GM21515 (cell line): ENCODE measurements around the gene BCO2.
A peak's percentile ranks its signal among the peaks of the same experiment; 100 is the strongest.

ENCODE experiments used
- ATAC-seq: cut with Tn5 transposase; IDR thresholded peaks from one replicate; pipeline ENCODE4 v1.9.1; 2021; ENCODE audit not compliant: unreplicated experiment

Gene BCO2

DNA sequence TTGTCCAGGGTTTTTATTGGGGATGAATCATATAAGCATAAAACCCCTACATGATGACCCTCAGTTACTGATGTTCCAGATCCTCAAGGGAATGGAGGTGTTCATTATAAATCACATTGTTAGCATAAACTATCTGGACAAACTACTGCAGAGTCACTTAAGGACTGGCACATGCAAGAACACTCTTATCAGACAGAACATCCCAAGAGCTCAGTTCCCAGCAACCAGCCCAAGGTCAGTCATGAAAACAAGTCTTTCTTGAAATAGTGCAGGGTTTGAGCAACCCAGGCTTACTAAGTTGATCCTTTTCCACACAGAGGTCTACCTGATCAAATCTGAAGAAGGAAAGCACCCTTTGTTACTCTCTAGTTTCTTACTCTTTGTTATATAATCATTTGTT, 37.4 kb downstream of the BCO2 start:
- no peak for ATAC-seq

DNA sequence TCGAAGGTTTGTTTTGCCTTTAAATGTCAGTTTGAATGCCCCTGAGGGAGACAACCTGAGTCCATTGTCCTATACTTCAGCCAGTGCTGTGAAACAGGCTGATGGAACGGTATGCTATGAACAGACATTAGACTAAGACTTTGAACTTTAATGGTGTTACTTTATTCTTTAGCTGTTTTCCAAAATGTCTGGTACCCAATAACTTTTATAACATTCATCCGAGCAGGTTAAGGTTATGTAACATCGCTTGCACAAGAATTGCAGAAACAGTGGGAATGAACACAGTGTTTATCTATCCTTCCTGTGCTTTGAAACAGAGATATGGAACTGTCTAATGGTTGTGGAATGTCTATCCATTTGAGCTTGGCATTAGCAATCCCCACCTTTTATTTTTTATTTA, 38.4 kb downstream of the BCO2 start:
- ATAC-seq, result no peak

DNA sequence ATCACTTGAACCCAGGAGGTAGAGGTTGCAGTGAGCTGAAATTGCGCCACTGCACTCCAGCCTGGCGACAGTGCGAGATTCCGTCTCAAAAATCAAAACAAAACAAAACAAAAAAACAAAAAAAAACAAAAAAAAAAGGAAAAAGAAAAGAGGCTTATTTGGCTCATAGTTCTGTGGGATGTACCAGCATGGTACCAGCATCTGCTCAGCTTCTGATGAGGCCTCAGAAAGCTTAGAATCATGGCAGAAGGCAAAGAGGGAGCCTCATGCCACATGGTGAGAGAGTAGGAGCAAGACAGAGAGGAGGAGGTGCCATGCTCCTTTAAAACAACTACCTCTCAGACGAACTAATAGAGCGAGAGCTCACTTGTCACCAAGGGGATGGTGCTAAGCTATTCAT, 40.3 kb downstream of the BCO2 start:
- ATAC-seq, result no peak

DNA sequence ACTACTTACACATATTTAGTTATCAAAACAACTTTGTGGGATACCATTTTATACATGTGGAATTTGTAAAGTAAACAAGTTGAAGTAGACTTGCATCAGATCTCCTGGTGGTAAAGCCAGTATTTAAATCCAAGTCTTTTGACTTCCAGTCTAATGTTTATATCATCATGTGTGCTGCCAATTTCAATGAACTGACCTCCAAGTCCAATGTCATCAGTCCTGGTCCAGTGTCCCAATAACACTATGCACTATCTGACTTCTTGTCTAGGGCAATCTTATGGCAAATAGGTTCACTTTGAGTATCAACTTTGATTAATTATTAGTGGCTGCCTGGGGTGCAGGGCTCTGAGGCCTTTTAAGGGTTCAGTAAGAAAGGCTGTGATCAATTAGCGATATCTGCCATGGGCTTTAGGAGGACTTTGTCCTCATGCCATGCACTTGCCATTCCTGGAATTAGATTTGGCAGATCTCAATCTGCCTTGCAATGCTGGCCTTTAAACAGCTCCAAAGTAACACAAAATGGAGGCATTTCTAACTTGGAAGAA, 41.3 kb downstream of the BCO2 start:
- ATAC-seq, result no peak

DNA sequence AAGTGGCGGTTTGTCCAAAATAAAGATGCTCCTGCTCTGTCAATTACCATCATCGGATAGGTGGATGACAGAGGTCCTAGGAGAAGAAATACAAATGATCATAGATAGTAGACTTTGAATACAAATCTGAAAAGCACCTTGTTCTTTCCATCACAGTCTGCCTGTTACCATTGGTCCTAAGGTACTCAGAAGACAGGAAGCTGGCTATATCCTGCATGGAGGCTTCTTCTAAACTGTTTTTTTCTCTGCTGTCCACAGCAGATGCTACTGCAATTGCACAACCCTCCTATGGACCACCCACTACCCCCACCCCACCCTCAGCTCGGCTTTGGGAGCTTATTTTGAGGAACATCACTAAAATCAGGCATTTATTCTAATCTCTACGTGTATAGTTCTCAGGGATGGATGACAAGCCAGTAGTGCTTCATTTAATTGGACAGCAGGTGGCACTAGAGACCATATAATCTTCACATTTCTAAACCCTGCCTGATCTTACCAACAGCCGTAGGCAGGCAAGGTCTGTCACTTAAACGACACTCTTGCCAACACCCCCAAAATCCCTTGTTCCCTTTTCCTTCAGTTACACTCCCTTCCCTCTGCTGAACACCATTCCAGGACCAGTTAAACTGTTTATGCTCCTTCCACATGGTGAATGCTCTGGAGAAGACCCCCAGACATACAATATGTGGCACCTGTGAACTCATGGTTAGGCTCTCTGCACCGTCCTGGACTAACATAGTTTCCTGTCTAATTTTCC, 44.3 kb downstream of the BCO2 start:
- peak; percentile 93 for ATAC-seq

DNA sequence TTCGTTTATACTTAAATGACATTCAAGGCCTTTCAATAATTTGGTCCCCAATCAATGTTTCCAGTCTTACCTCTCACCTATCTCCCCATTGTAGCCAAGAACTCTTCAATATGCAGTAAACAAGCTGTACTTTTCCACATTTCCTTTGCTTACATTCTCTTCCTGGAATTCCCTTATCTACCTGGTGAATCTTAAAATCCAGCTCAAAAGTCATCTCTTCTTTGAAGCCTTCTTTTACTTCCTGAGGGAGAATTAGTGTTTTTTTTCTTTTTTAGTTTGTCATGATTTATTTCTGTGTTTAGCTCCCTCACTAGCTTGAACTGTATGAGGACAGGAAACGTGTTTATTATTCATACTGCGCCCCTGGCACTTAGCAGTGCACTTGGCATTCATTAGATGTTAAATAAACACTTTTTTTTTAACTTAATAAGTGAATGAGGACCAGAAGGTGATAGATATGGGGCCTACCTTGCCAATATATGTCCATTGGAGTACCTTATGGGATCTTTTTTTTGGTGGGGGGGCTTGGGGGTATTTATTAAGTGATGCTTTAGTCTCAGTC, 46.0 kb downstream of the BCO2 start:
- ATAC-seq, result no peak

DNA sequence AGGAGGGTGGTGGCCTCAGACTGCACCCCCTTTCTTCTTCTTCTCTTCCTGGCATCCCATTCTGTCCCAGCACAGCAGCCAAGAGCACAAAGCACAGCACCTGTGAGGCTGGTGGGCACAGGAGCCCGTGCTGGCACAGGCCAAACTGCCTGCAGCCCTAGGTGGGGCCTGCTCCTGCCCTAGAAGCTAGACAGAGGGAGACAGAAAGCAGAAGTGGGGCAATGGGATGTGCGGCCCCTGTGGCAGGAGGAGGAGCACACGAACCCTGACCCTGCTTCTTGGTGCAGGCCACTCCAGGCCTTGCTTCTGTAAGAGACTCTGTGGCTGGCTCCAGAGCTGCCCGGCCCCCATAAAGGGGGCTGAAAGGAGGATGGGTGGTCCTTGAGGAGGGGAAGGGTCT, 47.0 kb downstream of the BCO2 start:
- no peak for ATAC-seq

DNA sequence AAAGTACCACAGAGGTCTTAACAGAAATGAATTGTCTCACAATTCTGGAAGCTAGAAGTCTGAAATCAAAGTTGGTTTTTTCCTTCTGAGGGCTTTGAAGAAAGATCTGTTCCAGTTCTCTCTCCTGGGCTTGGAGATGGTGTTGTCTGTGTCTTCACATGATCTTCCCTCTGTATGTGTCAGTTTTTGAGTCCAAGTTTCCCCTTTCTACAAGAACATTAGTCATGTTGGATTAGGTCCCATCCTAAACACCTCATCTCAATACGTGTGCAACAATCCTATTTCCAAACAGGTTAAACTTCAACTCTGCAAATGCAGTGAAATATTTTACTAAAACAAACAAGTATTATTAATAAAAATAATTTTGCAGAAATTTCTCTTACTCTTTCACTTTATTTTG, 47.8 kb downstream of the BCO2 start:
- no peak for ATAC-seq

DNA sequence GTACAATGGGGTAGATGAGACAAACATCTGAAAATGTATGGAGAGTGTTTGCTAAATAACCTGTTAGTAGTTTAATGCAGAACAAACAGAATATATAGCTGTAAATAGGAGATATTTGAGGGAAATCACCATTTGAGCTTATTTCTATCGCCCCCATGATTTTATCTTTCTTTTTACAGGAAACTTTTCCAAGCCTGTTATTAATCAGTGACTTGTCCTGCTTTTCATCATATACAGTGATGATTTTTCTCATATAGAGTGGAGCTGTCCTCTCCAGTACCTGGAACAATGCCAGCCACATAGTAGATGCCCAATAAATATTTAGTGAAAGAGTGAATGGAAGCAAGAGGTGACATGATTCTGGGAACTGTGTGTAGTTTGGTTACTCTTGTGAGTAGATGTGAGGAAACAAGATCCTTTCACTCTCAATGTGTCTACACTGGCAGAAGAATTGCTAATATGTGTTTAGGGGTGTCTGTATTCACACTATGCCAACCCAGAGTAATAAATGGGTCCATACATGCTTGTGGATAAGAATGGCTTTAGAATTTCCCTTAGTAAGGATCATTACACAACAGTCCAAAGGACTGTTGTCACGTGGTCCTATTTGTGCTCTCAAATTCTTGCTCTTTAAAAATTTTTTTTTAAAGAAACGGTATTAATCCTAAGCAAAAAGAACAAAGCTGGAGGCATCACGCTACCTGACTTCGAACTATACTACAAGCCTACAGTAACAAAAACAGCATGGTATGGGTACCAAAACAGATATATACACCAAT, 48.6 kb downstream of the BCO2 start:
- ATAC-seq, result no peak

DNA sequence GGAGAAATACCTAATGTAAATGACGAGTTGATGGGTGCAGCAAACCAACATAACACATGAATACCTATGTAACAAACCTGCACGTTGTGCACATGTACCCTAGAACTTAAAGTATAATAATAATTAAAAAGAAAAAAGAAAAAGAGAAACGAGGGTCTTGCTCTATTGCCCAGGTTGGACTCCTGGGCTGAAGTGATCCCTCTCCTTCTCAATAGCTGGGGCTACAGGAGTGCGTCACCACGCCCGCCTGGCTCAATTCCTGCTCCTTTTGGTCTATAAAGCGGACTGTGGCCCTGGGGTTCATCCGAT, 50.4 kb downstream of the BCO2 start:
- no peak for ATAC-seq

DNA sequence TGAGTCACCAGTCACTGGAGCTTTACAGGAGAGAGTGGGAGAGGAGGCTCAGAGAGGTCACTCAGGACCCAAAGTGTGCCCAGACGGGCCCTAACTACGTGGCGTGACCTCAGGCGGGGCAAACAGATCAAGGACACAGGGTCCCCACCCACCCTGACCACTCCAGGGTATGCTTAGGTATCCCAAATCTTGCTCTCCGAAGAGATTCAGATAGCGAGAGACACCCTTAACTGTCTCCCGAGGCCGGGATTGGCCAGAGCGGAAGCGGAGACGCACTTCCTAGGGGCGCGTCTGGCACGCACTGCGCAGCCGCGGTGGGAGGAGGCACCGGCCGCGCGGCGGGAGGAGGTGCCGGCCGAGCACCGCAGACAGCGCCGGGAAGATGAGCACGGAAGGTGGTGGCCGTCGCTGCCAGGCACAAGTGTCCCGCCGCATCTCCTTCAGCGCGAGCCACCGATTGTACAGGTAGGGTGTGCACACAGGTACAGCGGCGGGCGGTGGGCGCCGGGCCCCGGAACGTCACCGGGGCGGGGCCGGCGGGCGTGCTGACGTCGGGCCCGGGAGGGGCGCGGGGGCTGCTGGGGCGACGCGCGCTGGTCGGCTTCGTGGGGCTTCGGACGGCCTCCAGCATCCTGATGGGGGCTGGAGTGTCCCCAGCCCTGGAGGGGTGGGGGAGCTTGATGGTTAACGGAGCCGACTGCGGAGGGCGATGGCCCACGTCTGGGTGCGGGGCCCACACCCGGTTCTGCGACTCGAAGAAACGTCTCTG, 50.9 kb downstream of the BCO2 start, which contains the start of gene PTS:
TSS of gene PTS (plus strand) at position 367 of the 769 bp plus-strand sequence. CDS start at position 383, 16 bp downstream.
- ATAC-seq, result peak; percentile 96

DNA sequence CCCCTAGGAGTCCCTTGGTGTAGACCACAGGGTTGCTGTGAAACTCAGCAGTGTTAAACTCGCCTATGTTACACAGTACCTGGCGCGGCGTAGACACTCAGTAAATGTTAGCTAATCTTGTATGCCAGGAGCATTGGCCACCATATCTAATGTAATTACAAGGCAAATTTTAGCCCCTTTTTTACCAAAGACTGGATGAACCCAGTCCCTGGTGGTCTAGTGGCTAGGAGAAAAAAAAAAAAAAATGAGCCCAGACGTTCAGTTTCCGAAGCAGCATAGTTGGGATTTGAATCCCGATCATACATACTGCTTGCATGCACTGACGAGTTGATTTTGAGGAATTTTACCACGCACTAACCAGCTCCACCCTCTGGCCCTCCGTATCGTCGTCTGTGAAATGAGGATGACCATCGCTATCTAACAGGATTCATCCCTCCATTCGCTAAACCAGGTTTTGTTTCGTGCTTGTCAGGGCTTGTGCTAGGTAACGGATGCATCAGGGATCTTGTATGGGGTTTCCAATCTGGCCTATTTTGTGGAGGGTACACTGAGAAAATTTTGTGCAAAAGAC, 51.6 kb downstream of the BCO2 start:
- peak; percentile 49 for ATAC-seq

DNA sequence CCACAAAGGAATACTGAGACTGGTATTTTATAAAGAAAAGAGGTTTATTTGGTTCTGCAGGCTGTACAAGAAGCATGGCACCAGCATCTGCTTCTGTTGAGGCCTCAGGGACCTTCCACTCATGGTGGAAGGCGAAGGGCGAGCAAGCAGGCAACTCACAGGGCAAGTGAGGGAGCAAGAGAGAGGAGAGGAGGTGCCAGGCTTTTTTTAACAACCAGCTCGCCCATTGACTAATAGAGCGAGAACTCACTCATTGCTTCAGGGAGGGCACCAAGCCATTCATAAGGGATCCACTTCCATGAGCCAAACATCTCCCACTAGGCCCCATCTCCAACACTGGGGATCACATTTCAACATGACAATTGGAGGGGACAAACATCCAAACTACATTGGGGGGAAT, 52.2 kb downstream of the BCO2 start:
- no peak for ATAC-seq

DNA sequence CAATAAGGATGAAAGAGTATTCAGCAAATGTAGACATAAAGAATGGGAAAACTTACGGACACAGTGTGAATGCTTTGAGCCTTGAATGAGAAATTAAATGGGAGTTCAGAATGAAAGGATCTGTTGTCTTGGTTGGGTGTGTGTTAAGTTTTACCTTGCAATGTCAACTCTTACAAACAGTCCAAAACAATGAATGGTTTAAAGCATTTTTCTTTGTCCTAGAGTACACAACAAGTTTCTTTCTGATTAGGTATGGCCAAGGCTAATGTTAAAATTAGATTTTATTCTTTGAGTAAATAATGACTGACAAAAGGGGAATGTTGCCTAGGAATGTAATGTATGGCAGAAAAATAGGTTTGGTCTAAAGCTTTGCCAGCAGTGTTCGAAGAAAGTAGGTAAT, 53.4 kb downstream of the BCO2 start:
- no peak for ATAC-seq

DNA sequence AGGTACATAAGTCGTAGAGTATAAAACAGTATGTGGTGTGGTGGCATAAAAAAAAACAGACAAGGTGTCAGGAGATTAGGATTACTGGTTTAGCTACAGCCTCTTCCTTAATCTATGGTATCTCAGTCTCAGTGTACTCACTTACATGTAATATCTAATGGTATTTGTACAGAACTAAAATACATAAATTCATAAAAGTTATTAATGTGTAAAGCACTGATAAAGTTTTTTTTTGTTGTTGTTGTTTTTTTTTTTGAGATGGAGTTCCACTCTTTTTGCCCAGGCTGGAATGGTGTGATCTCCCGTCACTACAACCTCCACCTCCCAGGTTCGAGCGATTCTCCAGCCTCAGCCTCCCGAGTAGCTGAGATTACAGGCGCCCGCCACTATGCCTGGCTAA, 53.8 kb downstream of the BCO2 start:
- no peak for ATAC-seq

DNA sequence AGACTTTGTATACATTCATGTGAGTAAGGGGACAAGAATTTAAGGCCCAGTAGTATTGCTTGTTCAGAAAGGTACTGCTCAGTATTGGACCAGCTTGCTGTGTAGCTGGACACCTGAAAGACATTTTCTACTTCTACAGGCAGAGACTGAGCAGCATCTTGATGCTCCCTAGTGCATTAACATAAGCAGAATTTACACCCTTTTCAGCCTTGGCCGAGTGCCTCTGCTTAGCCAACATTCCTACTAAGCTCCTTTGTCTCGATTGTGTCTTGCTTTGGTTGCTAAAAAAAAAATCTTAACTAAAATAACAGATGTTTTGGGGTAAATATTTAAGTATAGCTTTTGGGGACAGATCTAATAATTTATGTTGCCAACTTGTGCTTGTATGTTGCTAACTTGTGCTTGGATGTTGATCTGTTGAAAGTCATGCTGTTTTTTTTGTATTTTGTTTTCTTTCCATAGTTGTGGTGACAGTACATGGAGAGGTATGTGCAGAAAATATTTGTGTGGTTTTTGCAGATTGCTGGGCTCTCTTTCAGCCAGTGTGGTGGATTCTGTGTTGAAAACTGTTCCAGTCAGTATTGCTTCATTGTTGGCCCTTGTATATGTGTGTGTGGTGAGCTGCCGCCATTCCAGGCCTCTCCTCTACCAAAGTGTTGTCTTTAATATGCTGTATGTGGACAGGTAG, 54.6 kb downstream of the BCO2 start:
- ATAC-seq, result no peak

DNA sequence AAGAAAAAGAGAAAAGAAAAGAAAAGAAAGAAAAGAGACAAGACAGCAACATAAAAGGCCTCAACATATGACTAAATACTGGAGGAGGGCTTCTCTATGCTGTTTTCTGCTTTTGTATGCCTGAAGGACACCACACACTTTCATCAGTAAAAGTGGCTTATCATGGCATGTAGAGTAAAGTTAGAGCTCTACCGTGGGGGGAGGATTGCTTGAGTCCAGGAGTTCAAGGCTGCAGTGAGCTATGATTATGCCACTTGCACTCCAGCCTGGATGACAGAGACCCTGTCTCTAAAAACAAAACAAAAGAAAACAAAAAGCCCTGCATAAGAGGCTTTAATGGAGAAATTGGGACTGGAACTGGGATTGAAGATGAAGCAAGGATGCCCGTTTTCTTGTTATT, 56.6 kb downstream of the BCO2 start:
- no peak for ATAC-seq

DNA sequence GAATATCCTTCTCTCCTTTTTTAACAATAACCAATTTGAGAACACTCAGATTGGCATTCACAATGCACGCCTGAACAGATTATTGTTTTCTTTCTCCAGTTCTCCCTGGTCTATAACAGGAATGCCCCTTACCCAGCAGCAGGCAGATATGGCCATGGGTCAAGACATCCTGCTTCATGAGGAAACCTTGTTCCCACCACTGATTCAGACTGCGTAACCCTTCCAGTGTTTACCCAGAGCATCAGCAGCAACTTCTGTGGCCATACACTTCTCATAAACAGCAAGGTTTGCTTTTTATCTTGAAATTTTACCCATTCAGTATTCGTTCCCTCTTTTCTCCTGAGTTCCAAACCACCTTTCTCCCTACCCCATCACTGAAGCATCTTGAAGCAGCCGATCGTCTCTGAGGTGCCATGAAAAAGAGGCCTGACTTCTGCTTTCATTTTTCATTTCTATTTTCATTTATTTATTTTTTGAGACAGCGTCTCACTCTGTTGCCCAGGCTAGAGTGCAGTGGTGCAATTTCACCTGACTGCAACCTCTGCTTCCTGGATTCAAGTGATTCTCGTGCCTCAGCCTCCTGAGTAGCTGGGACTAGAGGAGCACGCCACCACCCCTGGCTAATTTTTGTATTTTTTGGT, 60.6 kb downstream of the BCO2 start:
- ATAC-seq, result peak; percentile 78

DNA sequence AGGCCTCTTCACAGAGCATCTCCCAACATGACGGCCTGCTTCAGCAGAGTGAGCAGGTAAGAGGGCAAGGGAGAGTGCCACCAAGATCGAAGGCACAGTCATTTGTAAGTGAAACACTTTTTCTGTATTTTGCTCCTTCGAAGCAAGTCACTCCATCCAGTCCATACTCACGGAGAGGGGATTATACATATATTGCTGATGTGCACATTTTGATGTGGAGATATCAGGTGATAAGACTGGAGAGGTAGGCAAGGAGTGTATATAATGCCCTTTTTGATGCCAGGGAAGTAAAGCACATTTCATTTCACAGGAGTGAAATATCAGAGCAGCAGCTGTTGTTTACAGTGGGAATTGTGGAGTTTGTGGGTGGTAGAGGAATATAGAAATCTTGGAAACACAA, 62.1 kb downstream of the BCO2 start:
- no peak for ATAC-seq

DNA sequence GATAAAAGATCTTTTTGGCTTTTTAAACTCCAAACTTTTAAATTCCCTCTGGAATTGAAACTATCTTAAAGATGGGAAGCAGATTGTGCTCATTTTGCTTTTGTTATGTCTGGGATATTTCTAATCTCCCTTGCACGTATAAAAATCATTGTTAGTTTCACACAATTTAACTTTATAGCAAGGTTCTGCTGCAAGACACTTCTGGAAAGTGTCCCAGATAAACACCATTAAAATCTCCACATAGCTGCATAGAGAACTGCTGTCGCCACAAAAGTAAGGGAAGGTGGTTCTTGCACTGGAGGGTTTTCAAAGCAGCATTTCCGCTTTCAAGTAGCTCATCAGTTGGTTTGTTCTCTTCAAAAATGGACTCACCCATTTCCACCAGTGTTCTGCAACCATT, 62.7 kb downstream of the BCO2 start:
- no peak for ATAC-seq
